Transverse colon (tissue), 4 donors: ENCODE measurements around the gene NPHP3.

ENCODE experiments used
- CTCF ChIP-seq, 5 experiments: fragments of 200-600 bp in 3 of 5; fragments of 450-650 bp in 2 of 5; sonication (generic) in 3 of 5; IDR thresholded peaks; 1 replicate in 2 of 5; 2 replicates in 3 of 5; pipeline ENCODE4 v1.5.1; 2016 to 2017; ENCODE audit warnings: antibody characterized with exemption in 5 of 5, inconsistent platforms in 3 of 5, mild to moderate bottlenecking in 2 of 5, moderate library complexity in 1 of 5
- POLR2AphosphoS5 ChIP-seq, 3 donors: sonication (generic); formaldehyde crosslinking; IDR thresholded peaks; one replicate each; pipeline ENCODE4 v1.6.1; 2016; ENCODE audit warnings: antibody characterized with exemption in 3 of 3

GRCh38 chr3:132660811-132661070 is 61.5 kb downstream of the NPHP3 start:
- TF ChIP-seq CTCF (IDR thresholded peaks at IDR 0.05) (no peak), POLR2AphosphoS5 (IDR thresholded peaks at IDR 0.05) (no peak)
